ENCODE data around the gene SOX11.

Gene SOX11

GRCh38 chr2:5725072-5725471 lies 32.9 kb downstream of the SOX11 start:
- no peak for DNase-seq

GRCh38 chr2:5725794-5726463 lies 33.7 kb downstream of the SOX11 start:
- no peak for DNase-seq

GRCh38 chr2:5727235-5727634 lies 35.1 kb downstream of the SOX11 start:
- no peak for DNase-seq

GRCh38 chr2:5729416-5729815 lies 37.2 kb downstream of the SOX11 start:
- no peak for DNase-seq

DNA sequence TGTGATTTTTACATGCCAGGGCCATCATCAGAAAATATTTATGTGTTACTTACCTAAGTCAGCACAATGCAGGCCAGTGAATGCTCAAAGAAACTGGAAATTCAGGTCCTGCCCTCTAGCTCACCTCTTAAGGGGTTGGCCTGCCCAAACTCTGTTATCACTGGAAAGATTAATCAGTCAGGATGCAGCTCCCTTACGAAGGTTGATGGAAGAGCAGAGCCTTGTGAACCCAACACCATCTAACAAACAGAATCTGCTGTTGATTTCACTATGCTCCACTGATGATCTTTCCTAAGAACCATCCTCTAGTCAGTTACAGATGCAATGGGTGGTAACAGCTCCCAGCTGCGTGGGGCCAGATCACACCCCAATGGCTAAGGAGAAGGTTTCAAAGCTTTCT lies 38.2 kb downstream of the SOX11 start:
- DNase-seq = no peak

GRCh38 chr2:5734859-5735520 lies 42.8 kb downstream of the SOX11 start:
- DNase-seq = no peak

- no peak for DNase-seq
Measured at GRCh38 chr2:5735521-5735861, 43.3 kb downstream of the SOX11 start.

DNA sequence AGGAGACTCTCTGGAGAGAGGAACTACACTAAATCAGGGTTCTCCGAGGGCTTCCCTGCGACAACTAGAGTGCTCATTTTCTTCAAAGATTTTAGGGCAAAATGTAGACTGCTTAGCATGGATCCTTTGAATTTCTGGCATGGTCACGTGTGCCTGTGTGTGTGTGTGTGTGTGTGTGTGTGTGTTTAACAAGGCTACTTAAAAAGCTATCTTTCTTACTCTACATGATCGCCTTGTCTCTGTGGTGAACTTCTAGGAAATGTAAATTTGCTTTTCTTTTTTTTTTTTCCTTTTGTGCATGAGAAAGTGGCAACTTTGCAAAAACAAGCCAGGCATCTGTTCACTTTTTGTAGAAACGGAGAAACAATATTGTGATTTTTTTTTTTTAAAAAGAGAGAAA lies 43.9 kb downstream of the SOX11 start:
- no peak for DNase-seq

DNA sequence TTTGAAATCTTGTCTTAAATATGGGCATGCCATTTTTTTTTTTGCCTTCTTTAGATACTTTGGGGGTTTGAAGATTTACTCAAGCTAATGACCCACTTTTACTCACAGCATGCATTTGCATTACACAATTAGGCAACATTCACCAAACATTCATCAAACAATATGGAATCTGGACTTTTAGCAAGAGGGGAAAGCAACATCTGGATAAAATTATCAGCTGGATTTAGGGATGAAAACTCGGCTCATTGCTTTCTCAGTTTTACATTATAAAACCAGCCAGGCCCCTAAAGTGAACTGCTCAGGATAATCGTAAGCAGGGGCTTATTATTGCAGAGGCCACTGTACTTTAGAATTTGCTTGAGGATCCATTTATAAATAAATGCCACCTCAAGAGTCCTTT lies 44.7 kb downstream of the SOX11 start:
- DNase-seq = no peak

DNA sequence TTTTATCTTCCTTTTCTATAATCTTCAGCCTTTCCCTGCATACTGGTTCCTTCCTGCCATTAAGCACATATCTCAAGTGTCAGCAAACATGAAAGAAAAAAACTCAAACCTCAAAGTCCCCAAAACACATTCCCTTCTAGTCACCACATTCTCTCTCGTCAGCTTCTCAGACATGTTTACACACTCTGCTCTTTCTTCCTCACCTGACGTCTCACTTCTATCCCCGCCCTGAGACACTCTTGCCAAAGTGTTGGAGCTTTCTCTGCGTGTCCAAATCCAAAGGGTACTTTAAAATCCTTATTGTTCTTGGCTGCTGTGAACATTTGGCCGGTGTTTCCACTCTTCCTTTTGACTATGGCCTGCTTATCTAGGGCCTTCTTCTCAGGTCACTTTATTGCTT lies 47.9 kb downstream of the SOX11 start:
- DNase-seq = no peak

- no peak for DNase-seq
Measured at GRCh38 chr2:5740817-5741216, 48.6 kb downstream of the SOX11 start.

DNA sequence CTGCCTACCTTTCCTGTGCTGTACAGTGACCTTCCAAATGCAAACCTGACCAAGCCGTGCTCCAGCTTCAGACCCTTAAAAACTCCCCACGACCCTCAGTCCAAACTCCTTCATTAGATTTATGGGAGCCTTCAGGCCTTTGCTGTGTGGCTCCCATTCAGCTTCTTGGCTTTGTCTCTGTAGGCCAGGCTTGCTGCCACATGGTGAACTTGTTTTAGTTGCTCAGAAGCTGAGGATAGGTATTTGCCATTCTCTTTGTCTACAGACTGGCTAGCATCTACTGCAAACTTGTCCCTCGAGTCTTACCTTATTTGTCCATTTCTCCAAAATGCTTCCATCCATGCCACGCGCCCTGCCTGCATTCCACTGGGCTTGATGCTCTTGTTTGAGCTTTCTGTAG lies 49.1 kb downstream of the SOX11 start:
- DNase-seq = no peak

DNA sequence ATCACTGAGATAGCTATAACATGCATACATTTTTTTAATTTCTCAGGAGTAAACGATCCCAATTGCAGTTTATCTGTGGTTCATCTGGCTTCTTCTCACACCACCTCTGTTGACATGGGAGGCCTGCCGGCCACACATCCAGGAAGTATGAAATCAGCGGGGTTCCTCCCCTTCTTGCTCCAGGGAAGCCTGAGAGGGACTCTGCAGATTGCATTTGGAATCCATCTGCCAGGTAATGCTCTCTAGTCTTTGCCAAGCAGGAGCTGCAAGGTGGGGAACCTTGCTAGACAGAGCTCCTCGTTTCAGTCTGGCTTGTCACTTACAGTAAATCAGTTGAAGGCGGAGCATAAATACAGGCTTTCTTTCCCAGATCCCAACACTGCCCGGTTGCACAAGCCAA lies 49.9 kb downstream of the SOX11 start:
- DNase-seq = no peak

GRCh38 chr2:5748391-5748790 lies 56.2 kb downstream of the SOX11 start:
- no peak for DNase-seq

- DNase-seq = no peak
Measured at GRCh38 chr2:5748946-5749345, 56.8 kb downstream of the SOX11 start.

- no peak for DNase-seq
Measured at GRCh38 chr2:5749347-5749746, 57.2 kb downstream of the SOX11 start.
